Activated T-cell treated with anti-CD3 and anti-CD28 coated beads for 1 hour (primary cell): ENCODE measurements around the gene RPS5.
"Not testable (repeated sequence)": the region's sequence is repeated elsewhere in the genome, so short reads cannot be mapped to it uniquely, and the experiment has no call there.

Source experiments
- DNase-seq: peaks from one replicate; pipeline ENCODE4 v3.0.0-alpha.2; 2020; ENCODE audit warnings: low read depth

Gene RPS5

GRCh38 chr19:58356766-58357480 is 30.1 kb upstream of the RPS5 start:
- DNase-seq, result no peak

- DNase-seq, result no peak
Measured at GRCh38 chr19:58357481-58358145, 29.5 kb upstream of the RPS5 start.

- no peak for DNase-seq
Measured at GRCh38 chr19:58361900-58362271, 25.2 kb upstream of the RPS5 start.

- peak; percentile 95 for DNase-seq
Measured at GRCh38 chr19:58362272-58362994, 24.6 kb upstream of the RPS5 start, which contains the start of gene ZNF497. TSS of gene ZNF497 (minus strand) at chr19:58362751. CDS start at chr19:58357635, 5,116 bp downstream.

GRCh38 chr19:58364146-58364545 is 22.9 kb upstream of the RPS5 start:
- DNase-seq, result no peak

GRCh38 chr19:58366585-58367430 is 20.3 kb upstream of the RPS5 start:
- no peak for DNase-seq

- no peak for DNase-seq
Measured at GRCh38 chr19:58367698-58368454, 19.2 kb upstream of the RPS5 start.

- no peak for DNase-seq
Measured at GRCh38 chr19:58368561-58369360, 18.3 kb upstream of the RPS5 start.

GRCh38 chr19:58372311-58373133 is 14.5 kb upstream of the RPS5 start:
- DNase-seq, result no peak

- no peak for DNase-seq
Measured at GRCh38 chr19:58374200-58374599, 12.9 kb upstream of the RPS5 start.

- not testable (repeated sequence) for DNase-seq
Measured at GRCh38 chr19:58376724-58377123, 10.3 kb upstream of the RPS5 start.

- DNase-seq, result no peak
Measured at GRCh38 chr19:58379246-58379645, 7.8 kb upstream of the RPS5 start.

GRCh38 chr19:58380037-58380661 is 6.9 kb upstream of the RPS5 start:
- DNase-seq, result no peak

GRCh38 chr19:58380662-58381459 is 6.2 kb upstream of the RPS5 start, which contains the start of gene ZNF837:
TSS of gene ZNF837 (minus strand) at chr19:58381030. CDS start at chr19:58369332, 11,698 bp downstream.
- peak; percentile 93 for DNase-seq

- no peak for DNase-seq
Measured at GRCh38 chr19:58381460-58382212, 5.4 kb upstream of the RPS5 start.

GRCh38 chr19:58382997-58383603 is 4.0 kb upstream of the RPS5 start:
- no peak for DNase-seq

GRCh38 chr19:58385313-58385890 is 1.7 kb upstream of the RPS5 start:
- DNase-seq, result no peak
